Neuronal stem cell (in vitro differentiated cells): ENCODE data around the gene TMEM88.

Source experiments
- DNase-seq: peaks from one replicate; pipeline ENCODE4 v3.0.0-alpha.2; 2013; ENCODE audit warnings: low spot score
- H2AFZ ChIP-seq: one replicate; pipeline ENCODE4 v1.6.1; 2013; ENCODE audit warnings: mild to moderate bottlenecking, low read length, inconsistent platforms
- H2AK5ac ChIP-seq: 2 replicates; pipeline ENCODE4 v1.6.1; 2013; ENCODE audit warnings: low read depth, mild to moderate bottlenecking, inconsistent platforms, low read length, moderate library complexity, mixed read lengths
- H2BK120ac ChIP-seq: 2 replicates; pipeline ENCODE4 v1.6.1; 2013; ENCODE audit warnings: low read depth, mild to moderate bottlenecking, inconsistent platforms, low read length, moderate library complexity, mixed read lengths
- H2BK12ac ChIP-seq: one replicate; pipeline ENCODE4 v1.6.1; 2013; ENCODE audit warnings: low read length, inconsistent platforms
- H2BK15ac ChIP-seq: 2 replicates; pipeline ENCODE4 v1.6.1; 2013; ENCODE audit warnings: mild to moderate bottlenecking, low read length, inconsistent platforms, mixed read lengths
- H2BK5ac ChIP-seq: one replicate; pipeline ENCODE4 v1.6.1; 2013; ENCODE audit warnings: inconsistent platforms, mild to moderate bottlenecking, low read length, moderate library complexity
- H3K14ac ChIP-seq: one replicate; pipeline ENCODE4 v1.6.1; 2013; ENCODE audit warnings: low read length, inconsistent platforms
- H3K18ac ChIP-seq: 2 replicates; pipeline ENCODE4 v1.6.1; 2013; ENCODE audit warnings: low read length, inconsistent platforms
- H3K23ac ChIP-seq: 2 replicates; pipeline ENCODE4 v1.6.1; 2013; ENCODE audit warnings: low read depth, mild to moderate bottlenecking, mixed read lengths, low read length, inconsistent platforms; ENCODE audit not compliant: poor library complexity
- H3K27ac ChIP-seq: replicated peaks from 3 replicates; pipeline ENCODE4 v1.5.1; 2013; ENCODE audit warnings: low read length, inconsistent platforms
- H3K27me3 ChIP-seq, 3 experiments: 2 replicates each; pipeline ENCODE4 v1.6.1; 2013; ENCODE audit warnings: low read length in 3 of 3, mild to moderate bottlenecking in 2 of 3, inconsistent platforms in 1 of 3, low read depth in 1 of 3, mixed read lengths in 1 of 3, moderate library complexity in 1 of 3; ENCODE audit not compliant: control insufficient read depth in 3 of 3, insufficient read depth in 3 of 3
- H3K36me3 ChIP-seq, 2 donors: replicated peaks in 1 of 2; 2 replicates each; pipeline ENCODE4 v1.6.1; 2013; ENCODE audit warnings: low read length in 2 of 2; ENCODE audit not compliant: control insufficient read depth in 2 of 2, insufficient read depth in 2 of 2
- H3K4ac ChIP-seq: 2 replicates; pipeline ENCODE4 v1.6.1; 2013; ENCODE audit warnings: inconsistent platforms, mild to moderate bottlenecking, low read length, moderate library complexity
- H3K4me1 ChIP-seq, 2 donors: 1 replicate in 1 of 2; 2 replicates in 1 of 2; pipeline ENCODE4 v1.6.1; 2013; ENCODE audit warnings: low read length in 2 of 2, low read depth in 1 of 2; ENCODE audit not compliant: control insufficient read depth in 2 of 2, insufficient read depth in 1 of 2
- H3K4me2 ChIP-seq: one replicate; pipeline ENCODE4 v1.6.1; 2013; ENCODE audit warnings: mild to moderate bottlenecking, low read length, inconsistent platforms; ENCODE audit not compliant: insufficient read depth, poor library complexity, severe bottlenecking
- H3K4me3 ChIP-seq, 2 donors: 2 replicates each; pipeline ENCODE4 v1.5.1; 2013; ENCODE audit warnings: low read length in 2 of 2, mild to moderate bottlenecking in 2 of 2, inconsistent platforms in 1 of 2, moderate library complexity in 1 of 2
- H3K79me1 ChIP-seq: one replicate; pipeline ENCODE4 v1.6.1; 2013; ENCODE audit warnings: low read depth, mild to moderate bottlenecking, inconsistent platforms, low read length, moderate library complexity
- H3K9ac ChIP-seq: one replicate; pipeline ENCODE4 v1.6.1; 2013; ENCODE audit warnings: mild to moderate bottlenecking, low read depth, low read length, inconsistent platforms; ENCODE audit not compliant: poor library complexity
- H3K9me3 ChIP-seq, 2 donors: replicated peaks in 1 of 2; 2 replicates each; pipeline versions ENCODE3 to v1.6.1; 2013; ENCODE audit warnings: low read length in 2 of 2, mild to moderate bottlenecking in 2 of 2, inconsistent platforms in 1 of 2, low read depth in 1 of 2, mixed read lengths in 1 of 2, moderate library complexity in 1 of 2; ENCODE audit not compliant: control insufficient read depth in 2 of 2, insufficient read depth in 1 of 2
- H4K8ac ChIP-seq: one replicate; pipeline ENCODE4 v1.6.1; 2013; ENCODE audit warnings: low read depth, mild to moderate bottlenecking, inconsistent platforms, low read length, moderate library complexity
- H4K91ac ChIP-seq: one replicate; pipeline ENCODE4 v1.6.1; 2013; ENCODE audit warnings: low read length, low read depth, mild to moderate bottlenecking, inconsistent platforms; ENCODE audit not compliant: poor library complexity
- whole genome bisulfite sequencing, 2 donors: extraction: QIAGEN DNeasy Blood & Tissue Kit; methylation state at CpG; one replicate each; pipeline ENCODE4 v1.1.7; 2013; ENCODE audit warnings: missing lambda C conversion rate in 2 of 2, mixed read lengths in 1 of 2; ENCODE audit not compliant: insufficient read length in 2 of 2, insufficient replicate concordance in 1 of 2; ENCODE audit errors: extremely low coverage in 2 of 2; 5-methylcytosine and 5-hydroxymethylcytosine counted together

Gene TMEM88

DNA sequence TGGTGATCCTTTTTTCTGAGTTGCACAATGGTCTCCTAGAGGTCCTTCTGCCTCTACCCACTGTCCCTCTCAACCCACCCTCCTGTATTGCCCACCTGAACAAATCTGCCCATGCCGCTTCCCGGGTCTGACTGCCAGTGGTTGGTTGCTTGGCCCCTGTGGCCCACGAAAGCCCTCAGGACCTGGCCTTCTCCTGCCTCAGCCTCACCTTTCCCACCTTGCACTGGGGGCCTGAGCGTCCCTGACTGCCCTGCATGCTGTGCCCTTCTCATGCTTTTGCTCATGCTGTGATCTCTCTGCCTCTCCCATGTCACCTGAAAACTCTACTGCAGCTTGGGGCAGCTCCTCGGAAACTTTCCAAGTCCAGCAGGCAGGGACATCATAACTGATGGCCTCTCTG lies 34.6 kb upstream of the TMEM88 start:
- DNase-seq, result no peak
- Histone ChIP-seq H2BK12ac (peak overlapping the region; percentile 7), H3K4ac (no peak overlapping the region), H3K18ac (no peak overlapping the region), H2BK15ac (no peak overlapping the region), H4K8ac (no peak overlapping the region), H3K9me3 (no peaks in the 10 kb centered on the region), H3K14ac (no peak overlapping the region), H3K27ac (no peak overlapping the region), H2AK5ac (no peak overlapping the region), H3K9ac (peak overlapping the region; percentile 38), H2BK120ac (no peak overlapping the region), H3K4me2 (no peak overlapping the region), H3K79me1 (peaks cover 4% of the 10 kb centered on the region), H4K91ac (no peak overlapping the region), H3K4me1 (peaks cover 0 to 2% of the 10 kb centered on the region in 2 donors), H3K27me3 (peaks cover 0 to 62% (median 13%) of the 10 kb centered on the region in 3 experiments), H2BK5ac (no peak overlapping the region), H3K23ac (no peak overlapping the region), H3K36me3 (no peaks in the 10 kb centered on the region), H2AFZ (no peak overlapping the region), H3K4me3 (no peak overlapping the region)
- WGBS, 2 donors, result no CpG with 5 or more reads among the region's 5 CpGs

DNA sequence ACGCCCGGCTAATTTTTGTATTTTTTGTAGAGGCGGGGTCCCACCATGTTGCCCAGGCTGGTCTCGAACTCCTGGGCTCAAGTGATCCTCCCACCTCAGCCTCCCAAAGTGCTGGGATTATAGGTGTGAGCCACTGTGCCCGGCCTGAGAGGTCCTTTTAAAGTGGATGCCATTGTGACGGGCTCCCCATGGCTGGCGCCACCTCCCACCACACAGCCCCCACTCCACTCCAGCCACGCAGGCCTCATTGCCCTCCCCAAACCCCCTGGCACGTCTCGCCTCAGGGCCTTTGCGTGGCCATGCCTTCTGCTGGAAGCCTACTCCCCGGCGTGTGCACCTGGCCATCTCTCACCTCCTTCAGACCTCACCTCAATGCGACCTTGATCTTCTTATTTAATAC lies 32.7 kb upstream of the TMEM88 start:
- H2BK120ac ChIP-seq, result no peak overlapping the region
- H3K23ac ChIP-seq, result peak overlapping the region; percentile 73
- H3K79me1 ChIP-seq, result peaks cover 4% of the 10 kb centered on the region
- H3K4me1 ChIP-seq, result peaks cover 0 to 2% of the 10 kb centered on the region in 2 donors
- WGBS, 2 donors, result no CpG with 5 or more reads among the region's 14 CpGs
- H3K4me3 ChIP-seq, result peak overlapping the region in 1 of 2 donors; percentile 47
- H3K18ac ChIP-seq, result peak overlapping the region; percentile 44
- H2AK5ac ChIP-seq, result no peak overlapping the region
- H3K4me2 ChIP-seq, result no peak overlapping the region
- no peak overlapping the region for H2BK12ac ChIP-seq
- no peak overlapping the region for H2BK15ac ChIP-seq
- peak overlapping the region; percentile 75 for H2BK5ac ChIP-seq
- no peak overlapping the region for H4K8ac ChIP-seq
- no peaks in the 10 kb centered on the region for H3K36me3 ChIP-seq
- H3K14ac ChIP-seq, result no peak overlapping the region
- no peak overlapping the region for H3K9ac ChIP-seq
- H3K4ac ChIP-seq, result no peak overlapping the region
- no peak overlapping the region for H4K91ac ChIP-seq
- H3K27ac ChIP-seq, result no peak overlapping the region
- H3K9me3 ChIP-seq, result no peaks in the 10 kb centered on the region
- no peak overlapping the region for H2AFZ ChIP-seq
- peaks cover 0 to 54% (median 13%) of the 10 kb centered on the region in 3 experiments for H3K27me3 ChIP-seq
- DNase-seq, result no peak

DNA sequence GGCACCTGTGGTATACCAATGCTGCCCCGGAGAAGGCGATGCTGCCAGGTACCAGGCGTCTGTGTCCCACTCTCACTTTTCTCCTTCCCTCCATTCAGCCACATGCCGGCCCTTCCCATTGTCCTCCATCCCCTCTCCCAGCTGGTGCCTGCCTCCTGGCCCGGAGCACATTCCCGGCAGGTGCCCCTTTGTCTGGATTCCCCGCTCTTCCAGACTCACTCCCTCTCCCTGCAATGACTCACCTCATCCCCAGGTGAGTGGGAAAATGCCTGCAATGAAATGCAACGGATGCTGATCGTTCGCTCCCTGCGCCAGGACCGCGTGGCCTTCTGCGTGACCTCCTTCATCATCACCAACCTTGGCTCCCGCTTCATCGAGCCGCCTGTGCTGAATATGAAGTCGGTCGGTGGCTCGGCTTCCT lies 31.3 kb upstream of the TMEM88 start:
- WGBS, 2 donors, result no CpG with 5 or more reads among the region's 20 CpGs
- H3K27me3 ChIP-seq, result peaks cover 0 to 41% (median 13%) of the 10 kb centered on the region in 3 experiments

DNA sequence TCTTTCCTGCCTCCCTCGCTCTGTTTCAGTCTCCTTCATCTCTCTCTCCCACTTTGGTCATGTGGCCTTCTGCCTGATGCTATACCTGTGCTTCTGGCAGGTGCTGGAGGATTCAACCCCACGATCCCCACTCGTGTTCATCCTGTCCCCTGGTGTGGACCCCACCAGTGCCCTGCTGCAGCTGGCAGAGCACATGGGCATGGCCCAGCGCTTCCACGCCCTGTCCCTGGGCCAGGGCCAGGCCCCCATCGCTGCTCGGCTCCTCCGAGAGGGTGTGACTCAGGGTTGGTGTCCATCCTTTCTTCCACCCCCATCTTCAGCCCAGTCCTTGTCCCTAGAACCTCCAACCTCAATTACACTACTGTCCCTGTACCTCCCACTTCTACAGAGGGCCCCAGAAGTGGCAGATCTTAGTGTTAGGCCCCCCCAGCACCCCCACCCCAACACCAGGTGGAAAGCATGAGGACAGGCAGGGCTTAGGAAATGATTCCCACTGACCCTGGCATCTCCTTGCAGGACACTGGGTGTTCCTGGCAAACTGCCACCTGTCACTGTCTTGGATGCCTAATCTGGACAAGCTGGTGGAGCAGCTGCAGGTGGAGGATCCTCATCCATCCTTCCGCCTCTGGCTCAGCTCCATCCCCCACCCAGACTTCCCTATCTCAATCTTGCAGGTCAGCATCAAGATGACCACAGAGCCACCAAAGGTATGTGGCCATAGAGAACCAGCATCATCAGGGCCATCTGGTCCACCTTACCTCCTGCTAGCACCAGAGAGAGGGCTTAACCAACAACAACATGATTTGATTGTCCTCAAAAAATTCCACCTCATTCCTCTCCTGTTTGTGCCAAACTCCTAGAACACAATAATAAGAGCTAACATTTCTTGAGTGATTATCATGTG lies 30.6 kb upstream of the TMEM88 start:
- WGBS, 2 donors, result no CpG with 5 or more reads among the region's 9 CpGs
- H4K8ac ChIP-seq, result no peak overlapping the region
- H4K91ac ChIP-seq, result peak overlapping the region; percentile 85
- peak overlapping the region; percentile 84 for H2AK5ac ChIP-seq
- no peak overlapping the region for H3K9ac ChIP-seq
- H3K4me3 ChIP-seq, result no peak overlapping the region
- H3K4me2 ChIP-seq, result no peak overlapping the region
- H2BK12ac ChIP-seq, result peak overlapping the region; percentile 41
- H3K4me1 ChIP-seq, result peaks cover 0 to 2% of the 10 kb centered on the region in 2 donors
- peak overlapping the region; percentile 81 for H2BK15ac ChIP-seq
- H3K79me1 ChIP-seq, result peaks cover 4% of the 10 kb centered on the region
- peaks cover 0 to 35% (median 12%) of the 10 kb centered on the region in 3 experiments for H3K27me3 ChIP-seq
- H2AFZ ChIP-seq, result no peak overlapping the region
- H3K27ac ChIP-seq, result no peak overlapping the region
- DNase-seq, result no peak
- H2BK120ac ChIP-seq, result no peak overlapping the region
- H3K9me3 ChIP-seq, result no peaks in the 10 kb centered on the region
- peak overlapping the region; percentile 94 for H2BK5ac ChIP-seq
- no peak overlapping the region for H3K4ac ChIP-seq
- H3K18ac ChIP-seq, result peak overlapping the region; percentile 19
- H3K36me3 ChIP-seq, result no peaks in the 10 kb centered on the region
- peak overlapping the region; percentile 6 for H3K23ac ChIP-seq
- peak overlapping the region; percentile 89 for H3K14ac ChIP-seq

More for the DNA sequence above, 31.3 kb upstream of the TMEM88 start:
- H2AFZ ChIP-seq, result no peak overlapping the region
- H3K27ac ChIP-seq, result no peak overlapping the region
- H3K18ac ChIP-seq, result peak overlapping the region; percentile 19
- no peak overlapping the region for H3K4ac ChIP-seq
- H2BK120ac ChIP-seq, result no peak overlapping the region
- H3K9ac ChIP-seq, result no peak overlapping the region
- peak overlapping the region; percentile 94 for H2BK5ac ChIP-seq
- H2BK12ac ChIP-seq, result peak overlapping the region; percentile 41
- no peak overlapping the region for H3K23ac ChIP-seq
- H4K8ac ChIP-seq, result no peak overlapping the region
- DNase-seq, result no peak
- peaks cover 0 to 2% of the 10 kb centered on the region in 2 donors for H3K4me1 ChIP-seq
- H3K14ac ChIP-seq, result peak overlapping the region; percentile 89
- no peaks in the 10 kb centered on the region for H3K9me3 ChIP-seq
- H3K4me2 ChIP-seq, result no peak overlapping the region
- H2BK15ac ChIP-seq, result peak overlapping the region; percentile 81
- H4K91ac ChIP-seq, result peak overlapping the region; percentile 85
- H3K36me3 ChIP-seq, result no peaks in the 10 kb centered on the region
- H3K79me1 ChIP-seq, result peaks cover 4% of the 10 kb centered on the region
- H3K4me3 ChIP-seq, result no peak overlapping the region
- H2AK5ac ChIP-seq, result peak overlapping the region; percentile 84
